K562 (cell line): ENCODE results near the gene PIGL. TPM values are rescaled to one million over a fixed set of nuclear protein-coding genes. Genes with fewer than 3 reads are reported as not detected.

Experiments
- BRF1 ChIP-seq: IDR thresholded peaks from 3 replicates; pipeline ENCODE4 v1.6.1; 2011; ENCODE audit warnings: borderline replicate concordance, mild to moderate bottlenecking; ENCODE audit not compliant: insufficient read length; ENCODE audit errors: extremely low read depth
- CBFB ChIP-seq: sonication (generic); formaldehyde crosslinking; IDR thresholded peaks from 2 replicates; pipeline ENCODE4 v1.4.0; 2020; ENCODE audit warnings: mild to moderate bottlenecking, missing genetic modification reagents
- KLF10 ChIP-seq: fragments of 250-450 bp; sonication (Bioruptor Pico); IDR thresholded peaks from 2 replicates; pipeline ENCODE4 v1.6.1; 2021; ENCODE audit warnings: matching md5 sums
- MCM5 ChIP-seq: fragments of 450-650 bp; IDR thresholded peaks from 2 replicates; pipeline ENCODE4 v1.6.1; 2016; ENCODE audit warnings: low read depth
- MIER1 ChIP-seq: fragments of 450-650 bp; IDR thresholded peaks from 2 replicates; pipeline ENCODE4 v1.6.1; 2016; ENCODE audit warnings: antibody characterized with exemption, mild to moderate bottlenecking, low read depth
- MXD1 ChIP-seq: fragments of 250-450 bp; sonication (Bioruptor Pico); IDR thresholded peaks from 2 replicates; pipeline ENCODE4 v1.8.0; 2021; ENCODE audit warnings: borderline replicate concordance, mild to moderate bottlenecking, moderate library complexity; ENCODE audit not compliant: poor library complexity, severe bottlenecking
- SETDB1 ChIP-seq: IDR thresholded peaks from one replicate; pipeline ENCODE4 v1.6.1; 2012; ENCODE audit warnings: low read length, control low read depth, inconsistent platforms
- SIN3B ChIP-seq: fragments of 450-650 bp; IDR thresholded peaks from 2 replicates; pipeline ENCODE4 v1.6.1; 2017; ENCODE audit warnings: low read depth, mild to moderate bottlenecking, moderate library complexity
- SMARCA4 ChIP-seq: fragments of 450-650 bp; IDR thresholded peaks from 2 replicates; pipeline ENCODE4 v1.6.1; 2016
- TBL1XR1 ChIP-seq, 2 experiments: IDR thresholded peaks; 2 replicates each; pipeline ENCODE4 v1.6.1; 2012; ENCODE audit warnings: improper control_type of control experiment in 2 of 2, low read length in 2 of 2, mild to moderate bottlenecking in 1 of 2
- TFAM ChIP-seq: fragments of 250-450 bp; sonication (Bioruptor Pico); conservative IDR thresholded peaks from 2 replicates; pipeline ENCODE4 v1.5.0; 2021; ENCODE audit warnings: mild to moderate bottlenecking, moderate library complexity
- U2AF2 ChIP-seq: fragments of 200-400 bp; formaldehyde crosslinking; optimal IDR thresholded peaks from 2 replicates; pipeline ENCODE3; 2017; ENCODE audit warnings: low read depth, mild to moderate bottlenecking, low read length
- polyA plus RNA-seq, 8 experiments: library from polyadenylated mRNA; depleted of rRNA in 4 of 8; stranded (reverse) in 5 of 8; unstranded in 3 of 8; fragments of >200 nt; fragmentation: Nextera tagmentation in 2 of 8; fragmentation: Illumina TruSeq in 1 of 8; extraction: Ambion mirVana in 2 of 8; extraction: Trizol in 1 of 8; gene quantifications; 2 replicates each; pipeline versions ENCODE4 v1.2.1 to v1.2.3, GENCODE V29; 2011 to 2014; ENCODE audit warnings: inconsistent platforms in 1 of 8, missing spikeins in 1 of 8
- total RNA-seq, 7 experiments: library from RNA; depleted of rRNA in 6 of 7; stranded (reverse); fragments of >200 nt in 6 of 7; fragmentation: Illumina TruSeq in 2 of 7; extraction: Trizol in 2 of 7; gene quantifications; 2 replicates each; pipeline versions ENCODE4 v1.2.1 to v1.2.3, GENCODE V29; 2011 to 2021; ENCODE audit warnings: low replicate concordance in 1 of 7
- TF ChIP-seq, protein P1 (sequence below): fragments of 250-450 bp; sonication (Bioruptor Pico); IDR thresholded peaks from 2 replicates; pipeline ENCODE4 v1.5.0; 2021; ENCODE audit warnings: mild to moderate bottlenecking, moderate library complexity
- TF ChIP-seq, protein P2 (sequence below): fragments of 250-450 bp; sonication (Bioruptor Pico); IDR thresholded peaks from 2 replicates; pipeline ENCODE4 v1.5.0; 2021; ENCODE audit warnings: mild to moderate bottlenecking, borderline replicate concordance
- TF ChIP-seq, protein P3 (sequence below): fragments of 450-650 bp; IDR thresholded peaks from one replicate; pipeline ENCODE4 v1.6.1; 2018; ENCODE audit warnings: mild to moderate bottlenecking, moderate library complexity; ENCODE audit not compliant: partially characterized antibody
- TF ChIP-seq, protein P4 (sequence below): sonication (generic); formaldehyde crosslinking; IDR thresholded peaks from 2 replicates; pipeline ENCODE4 v1.8.1; 2023; ENCODE audit warnings: mild to moderate bottlenecking, missing genetic modification reagents, moderate library complexity
- TF ChIP-seq, protein P5 (sequence below), 2 experiments: fragments of 450-650 bp; conservative IDR thresholded peaks; 2 replicates each; pipeline ENCODE4 v1.6.1; 2017; ENCODE audit warnings: mild to moderate bottlenecking in 2 of 2, moderate library complexity in 2 of 2

Gene PIGL
- total and polyA plus RNA-seq, 9 of the 15 experiments (the other 6 are each of a cell fraction or from before 2014, with no cell fraction given) = 19.9 to 55.3 (median 29.6) TPM

DNA sequence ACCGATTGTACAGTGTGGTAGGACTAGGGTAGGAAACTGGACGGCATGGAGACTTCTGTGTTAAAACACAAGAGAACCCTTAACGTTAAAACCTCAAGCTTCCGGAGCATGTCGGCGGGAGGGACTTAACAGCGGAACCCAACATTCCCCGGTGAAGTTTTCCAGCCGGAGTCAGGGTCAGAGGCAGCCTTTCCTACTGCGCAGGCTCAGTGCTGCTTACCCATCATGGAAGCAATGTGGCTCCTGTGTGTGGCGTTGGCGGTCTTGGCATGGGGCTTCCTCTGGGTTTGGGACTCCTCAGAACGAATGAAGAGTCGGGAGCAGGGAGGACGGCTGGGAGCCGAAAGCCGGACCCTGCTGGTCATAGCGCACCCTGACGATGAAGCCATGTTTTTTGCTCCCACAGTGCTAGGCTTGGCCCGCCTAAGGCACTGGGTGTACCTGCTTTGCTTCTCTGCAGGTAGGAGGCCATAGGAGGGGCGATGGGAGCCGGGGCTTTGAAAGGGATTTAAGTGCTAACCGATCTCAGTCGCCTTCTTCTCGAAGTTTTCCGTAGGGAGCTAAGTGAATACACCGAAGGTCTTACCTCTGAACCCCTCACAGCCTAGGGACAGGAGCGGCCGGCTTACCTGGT lies at the start of gene PIGL (continued):
- TF ChIP-seq, protein P1, sequence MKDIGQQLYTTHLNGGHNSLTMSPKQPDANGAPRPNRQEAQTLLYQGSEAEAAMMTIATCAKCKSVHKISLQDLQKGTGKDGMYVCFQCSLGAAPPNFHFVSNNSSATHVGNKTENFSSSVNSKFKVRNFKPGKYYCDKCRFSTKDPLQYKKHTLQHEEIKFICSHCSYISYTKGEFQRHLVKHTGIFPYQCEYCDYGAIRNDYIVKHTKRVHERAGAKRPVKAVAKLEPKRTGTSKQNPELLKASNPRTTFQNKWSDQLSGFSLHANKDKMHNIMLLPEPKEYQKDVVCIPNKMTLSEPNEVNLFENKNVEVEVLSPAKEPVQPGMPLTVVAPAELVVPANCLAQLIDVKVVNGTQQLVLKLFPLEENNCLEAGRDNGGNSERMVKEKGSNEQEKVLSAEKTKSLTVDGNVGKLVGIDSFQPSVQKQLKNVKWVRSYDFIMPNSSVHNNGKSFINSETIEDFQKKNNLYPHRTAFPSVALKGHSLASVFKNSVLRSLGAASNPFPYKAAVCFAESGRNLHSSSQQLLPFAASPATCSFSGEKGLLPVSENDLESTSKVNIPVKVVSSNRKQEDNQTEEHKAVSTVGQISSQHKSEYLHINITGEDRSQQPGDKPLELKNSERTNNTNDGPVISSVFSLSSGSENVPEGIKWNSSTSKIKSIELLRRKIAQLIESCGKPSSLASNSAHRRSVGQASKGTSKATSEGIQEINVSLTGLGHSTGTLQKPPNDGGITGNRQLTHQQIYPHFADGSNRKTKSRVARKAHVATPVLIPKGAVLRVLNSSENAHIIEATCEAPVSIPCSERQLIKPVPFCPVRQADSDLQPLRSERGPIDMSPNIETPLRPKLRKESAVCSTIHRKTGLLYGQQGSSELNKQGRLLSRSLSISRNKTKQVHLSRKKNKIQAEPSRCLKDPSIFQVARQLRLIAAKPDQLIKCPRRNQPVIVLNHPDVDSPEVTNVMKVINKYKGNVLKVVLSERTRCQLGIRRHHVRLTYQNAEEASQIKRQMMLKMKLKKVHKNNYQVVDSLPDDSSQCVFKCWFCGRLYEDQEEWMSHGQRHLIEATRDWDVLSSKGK (CRISPR knock-in tag) = no peak
- TF ChIP-seq MXD1 (CRISPR knock-in tag) (no peak), BRF1 (no peak), TBL1XR1 (IDR thresholded peaks at IDR 0.05; ENCODE audit: low read length in 2 of 2) (0 out of 4 replicates have a peak, but pooled peaks of 1 of the 2 experiments have one; percentile 18), CBFB (CRISPR knock-in tag) (no peak), SMARCA4 (peak; percentile 10; the same call in 1 of the 2 replicates), MCM5 (no peak), MIER1 (no peak), U2AF2 (no peak), SETDB1 (no peak), TFAM (CRISPR knock-in tag) (no peak), KLF10 (no peak), SIN3B (peak; percentile 96)
- TF ChIP-seq, protein P2, sequence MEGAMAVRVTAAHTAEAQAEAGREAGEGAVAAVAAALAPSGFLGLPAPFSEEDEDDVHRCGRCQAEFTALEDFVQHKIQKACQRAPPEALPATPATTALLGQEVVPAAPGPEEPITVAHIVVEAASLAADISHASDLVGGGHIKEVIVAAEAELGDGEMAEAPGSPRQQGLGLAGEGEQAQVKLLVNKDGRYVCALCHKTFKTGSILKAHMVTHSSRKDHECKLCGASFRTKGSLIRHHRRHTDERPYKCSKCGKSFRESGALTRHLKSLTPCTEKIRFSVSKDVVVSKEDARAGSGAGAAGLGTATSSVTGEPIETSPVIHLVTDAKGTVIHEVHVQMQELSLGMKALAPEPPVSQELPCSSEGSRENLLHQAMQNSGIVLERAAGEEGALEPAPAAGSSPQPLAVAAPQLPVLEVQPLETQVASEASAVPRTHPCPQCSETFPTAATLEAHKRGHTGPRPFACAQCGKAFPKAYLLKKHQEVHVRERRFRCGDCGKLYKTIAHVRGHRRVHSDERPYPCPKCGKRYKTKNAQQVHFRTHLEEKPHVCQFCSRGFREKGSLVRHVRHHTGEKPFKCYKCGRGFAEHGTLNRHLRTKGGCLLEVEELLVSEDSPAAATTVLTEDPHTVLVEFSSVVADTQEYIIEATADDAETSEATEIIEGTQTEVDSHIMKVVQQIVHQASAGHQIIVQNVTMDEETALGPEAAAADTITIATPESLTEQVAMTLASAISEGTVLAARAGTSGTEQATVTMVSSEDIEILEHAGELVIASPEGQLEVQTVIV (CRISPR knock-in tag) = no peak
- TF ChIP-seq, protein P3, sequence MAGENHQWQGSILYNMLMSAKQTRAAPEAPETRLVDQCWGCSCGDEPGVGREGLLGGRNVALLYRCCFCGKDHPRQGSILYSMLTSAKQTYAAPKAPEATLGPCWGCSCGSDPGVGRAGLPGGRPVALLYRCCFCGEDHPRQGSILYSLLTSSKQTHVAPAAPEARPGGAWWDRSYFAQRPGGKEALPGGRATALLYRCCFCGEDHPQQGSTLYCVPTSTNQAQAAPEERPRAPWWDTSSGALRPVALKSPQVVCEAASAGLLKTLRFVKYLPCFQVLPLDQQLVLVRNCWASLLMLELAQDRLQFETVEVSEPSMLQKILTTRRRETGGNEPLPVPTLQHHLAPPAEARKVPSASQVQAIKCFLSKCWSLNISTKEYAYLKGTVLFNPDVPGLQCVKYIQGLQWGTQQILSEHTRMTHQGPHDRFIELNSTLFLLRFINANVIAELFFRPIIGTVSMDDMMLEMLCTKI = no peak
- TF ChIP-seq, protein P4, sequence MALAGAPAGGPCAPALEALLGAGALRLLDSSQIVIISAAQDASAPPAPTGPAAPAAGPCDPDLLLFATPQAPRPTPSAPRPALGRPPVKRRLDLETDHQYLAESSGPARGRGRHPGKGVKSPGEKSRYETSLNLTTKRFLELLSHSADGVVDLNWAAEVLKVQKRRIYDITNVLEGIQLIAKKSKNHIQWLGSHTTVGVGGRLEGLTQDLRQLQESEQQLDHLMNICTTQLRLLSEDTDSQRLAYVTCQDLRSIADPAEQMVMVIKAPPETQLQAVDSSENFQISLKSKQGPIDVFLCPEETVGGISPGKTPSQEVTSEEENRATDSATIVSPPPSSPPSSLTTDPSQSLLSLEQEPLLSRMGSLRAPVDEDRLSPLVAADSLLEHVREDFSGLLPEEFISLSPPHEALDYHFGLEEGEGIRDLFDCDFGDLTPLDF (CRISPR knock-in tag) = no peak
- TF ChIP-seq, protein P5, sequence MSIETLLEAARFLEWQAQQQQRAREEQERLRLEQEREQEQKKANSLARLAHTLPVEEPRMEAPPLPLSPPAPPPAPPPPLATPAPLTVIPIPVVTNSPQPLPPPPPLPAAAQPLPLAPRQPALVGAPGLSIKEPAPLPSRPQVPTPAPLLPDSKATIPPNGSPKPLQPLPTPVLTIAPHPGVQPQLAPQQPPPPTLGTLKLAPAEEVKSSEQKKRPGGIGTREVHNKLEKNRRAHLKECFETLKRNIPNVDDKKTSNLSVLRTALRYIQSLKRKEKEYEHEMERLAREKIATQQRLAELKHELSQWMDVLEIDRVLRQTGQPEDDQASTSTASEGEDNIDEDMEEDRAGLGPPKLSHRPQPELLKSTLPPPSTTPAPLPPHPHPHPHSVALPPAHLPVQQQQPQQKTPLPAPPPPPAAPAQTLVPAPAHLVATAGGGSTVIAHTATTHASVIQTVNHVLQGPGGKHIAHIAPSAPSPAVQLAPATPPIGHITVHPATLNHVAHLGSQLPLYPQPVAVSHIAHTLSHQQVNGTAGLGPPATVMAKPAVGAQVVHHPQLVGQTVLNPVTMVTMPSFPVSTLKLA (conservative IDR thresholded peaks at IDR 0.05) = peak in 1 of 2 experiments; percentile 77; a peak in 2 of 4 replicates
